SIG-M5 (cell line): ENCODE results near the gene GRK5.

Source experiments
- DNase-seq: peaks from one replicate; lab custom pipeline; 2025; lab: John Stamatoyannopoulos, UW

Gene GRK5

GRCh38 chr10:119483001-119483400, 275.6 kb downstream of the GRK5 start:
- DNase-seq: no peak

- DNase-seq: no peak
These were observed 276.5 kb downstream of the GRK5 start for GRCh38 chr10:119483839-119484238.

GRCh38 chr10:119488675-119489074, 281.3 kb downstream of the GRK5 start:
- DNase-seq: no peak

- DNase-seq: no peak
These were observed 282.6 kb downstream of the GRK5 start for GRCh38 chr10:119489991-119490326.

GRCh38 chr10:119491966-119492757, 284.8 kb downstream of the GRK5 start:
- DNase-seq: no peak

GRCh38 chr10:119493155-119493554, 285.8 kb downstream of the GRK5 start:
- DNase-seq: no peak

- no peak for DNase-seq
These were observed 287.1 kb downstream of the GRK5 start for GRCh38 chr10:119494236-119495020.

- DNase-seq: no peak
These were observed 287.7 kb downstream of the GRK5 start for GRCh38 chr10:119495021-119495505.

- no peak for DNase-seq
These were observed 288.2 kb downstream of the GRK5 start for GRCh38 chr10:119495545-119495944.

GRCh38 chr10:119496273-119496672, 288.9 kb downstream of the GRK5 start:
- no peak for DNase-seq

- DNase-seq: no peak
These were observed 289.9 kb downstream of the GRK5 start for GRCh38 chr10:119497243-119497642.

- DNase-seq: no peak
These were observed 291.7 kb downstream of the GRK5 start for GRCh38 chr10:119498889-119499676.

- no peak for DNase-seq
These were observed 292.3 kb downstream of the GRK5 start for GRCh38 chr10:119499677-119500002.

GRCh38 chr10:119500123-119500795, 292.9 kb downstream of the GRK5 start:
- no peak for DNase-seq

- DNase-seq: no peak
These were observed 293.4 kb downstream of the GRK5 start for GRCh38 chr10:119500821-119501220.

GRCh38 chr10:119501690-119502089, 294.3 kb downstream of the GRK5 start:
- no peak for DNase-seq

- no peak for DNase-seq
These were observed 294.8 kb downstream of the GRK5 start for GRCh38 chr10:119502209-119502608.

- DNase-seq: no peak
These were observed 295.3 kb downstream of the GRK5 start for GRCh38 chr10:119502618-119503155.

- no peak for DNase-seq
These were observed 296.4 kb downstream of the GRK5 start for GRCh38 chr10:119503821-119504220.

- DNase-seq: no peak
These were observed 297.3 kb downstream of the GRK5 start for GRCh38 chr10:119504651-119505050.

GRCh38 chr10:119505131-119505551, 297.8 kb downstream of the GRK5 start:
- DNase-seq: no peak
